GM23338 (cell line): ENCODE results near the gene GRK5. TPM values are rescaled to one million over a fixed set of nuclear protein-coding genes. Genes with fewer than 3 reads are reported as not detected.

Source experiments
- ATAC-seq: fragments of 200-7000 bp; cut with Tn5 transposase; 3 replicates; pipeline ENCODE4 v1.9.1; 2020
- DNase-seq: peaks from one replicate; pipeline ENCODE4 v3.0.0-alpha.2; 2015; ENCODE audit warnings: low spot score
- H2AFZ ChIP-seq: fragments of 200-600 bp; sonication (generic); 2 replicates; pipeline ENCODE4 v1.8.0; 2016; ENCODE audit warnings: antibody characterized with exemption, mild to moderate bottlenecking, moderate library complexity
- H3F3A ChIP-seq: fragments of 200-600 bp; sonication (generic); replicated peaks from 2 replicates; pipeline ENCODE4 v1.8.0; 2017; ENCODE audit warnings: antibody characterized with exemption, mixed run types, low read depth
- H3K27ac ChIP-seq: fragments of 200-600 bp; sonication (generic); 2 replicates; pipeline ENCODE4 v1.6.1; 2016; ENCODE audit warnings: low read depth
- H3K27me3 ChIP-seq: fragments of 200-600 bp; sonication (generic); 2 replicates; pipeline ENCODE4 v1.8.0; 2016; ENCODE audit warnings: mild to moderate bottlenecking, mixed run types, moderate library complexity; ENCODE audit not compliant: insufficient read depth
- H3K36me3 ChIP-seq: fragments of 200-600 bp; sonication (generic); 2 replicates; pipeline ENCODE4 v1.8.0; 2016; ENCODE audit warnings: mild to moderate bottlenecking; ENCODE audit not compliant: insufficient read depth
- H3K4me1 ChIP-seq: fragments of 200-600 bp; sonication (generic); 2 replicates; pipeline ENCODE4 v1.8.0; 2016; ENCODE audit warnings: mild to moderate bottlenecking, moderate library complexity; ENCODE audit not compliant: insufficient read depth
- H3K4me2 ChIP-seq: fragments of 200-600 bp; sonication (generic); 2 replicates; pipeline ENCODE4 v1.7.1; 2017; ENCODE audit warnings: mixed run types
- H3K4me3 ChIP-seq: fragments of 200-600 bp; sonication (generic); 2 replicates; pipeline ENCODE4 v1.6.1; 2016; ENCODE audit warnings: mixed run types
- H3K79me2 ChIP-seq: fragments of 200-600 bp; sonication (generic); replicated peaks from 2 replicates; pipeline ENCODE4 v1.8.0; 2017; ENCODE audit warnings: mild to moderate bottlenecking; ENCODE audit not compliant: insufficient read depth
- H3K9me2 ChIP-seq: fragments of 200-600 bp; sonication (generic); 2 replicates; pipeline ENCODE4 v1.8.0; 2017; ENCODE audit not compliant: insufficient read depth
- H4K20me1 ChIP-seq: fragments of 200-600 bp; sonication (generic); replicated peaks from 2 replicates; pipeline ENCODE4 v1.8.0; 2017; ENCODE audit warnings: mild to moderate bottlenecking; ENCODE audit not compliant: insufficient read depth
- H3K27ac Mint-ChIP-seq: 2 replicates; pipeline ENCODE4 v1.8.0; 2020; ENCODE audit warnings: inconsistent platforms, mild to moderate bottlenecking, moderate library complexity, mixed read lengths
- H3K27me3 Mint-ChIP-seq: 3 replicates; pipeline ENCODE4 v1.8.0; 2022; ENCODE audit warnings: low read depth, mild to moderate bottlenecking, moderate library complexity, mixed read lengths, inconsistent platforms; ENCODE audit not compliant: insufficient read depth, poor library complexity
- H3K36me3 Mint-ChIP-seq: 3 replicates; pipeline ENCODE4 v1.8.0; 2021; ENCODE audit warnings: low read depth, mild to moderate bottlenecking, inconsistent platforms, moderate library complexity, mixed read lengths
- H3K4me1 Mint-ChIP-seq: 3 replicates; pipeline ENCODE4 v1.8.0; 2020; ENCODE audit warnings: mild to moderate bottlenecking, inconsistent platforms, mixed read lengths
- H3K4me3 Mint-ChIP-seq: 3 replicates; pipeline ENCODE4 v1.8.0; 2021; ENCODE audit warnings: moderate library complexity, mild to moderate bottlenecking, inconsistent platforms, mixed read lengths
- H3K9me3 Mint-ChIP-seq: 3 replicates; pipeline ENCODE4 v1.8.0; 2020; ENCODE audit warnings: moderate library complexity, mild to moderate bottlenecking, inconsistent platforms, mixed read lengths
- EZH2 ChIP-seq: fragments of 200-600 bp; sonication (generic); IDR thresholded peaks from one replicate; pipeline ENCODE4 v1.8.0; 2017; ENCODE audit warnings: antibody characterized with exemption, mild to moderate bottlenecking, low read depth; ENCODE audit not compliant: unreplicated experiment
- JUNB ChIP-seq: IDR thresholded peaks from one replicate; pipeline ENCODE4 v1.6.1; 2016; ENCODE audit warnings: antibody characterized with exemption; ENCODE audit not compliant: unreplicated experiment
- REST ChIP-seq: IDR thresholded peaks from one replicate; pipeline ENCODE4 v1.6.1; 2018; ENCODE audit warnings: antibody characterized with exemption; ENCODE audit not compliant: unreplicated experiment
- STAT1 ChIP-seq: IDR thresholded peaks from one replicate; pipeline ENCODE4 v1.6.1; 2016; ENCODE audit warnings: antibody characterized with exemption; ENCODE audit not compliant: unreplicated experiment
- ZNF114 ChIP-seq: fragments of 250-450 bp; sonication (Bioruptor Pico); IDR thresholded peaks from 2 replicates; pipeline ENCODE4 v1.5.0; 2020; ENCODE audit warnings: mild to moderate bottlenecking, moderate library complexity
- ZNF331 ChIP-seq: fragments of 250-450 bp; sonication (Bioruptor Pico); IDR thresholded peaks from 2 replicates; pipeline ENCODE4 v1.5.0; 2020; ENCODE audit warnings: low read depth, mild to moderate bottlenecking, moderate library complexity
- ZNF462 ChIP-seq: fragments of 250-450 bp; sonication (Bioruptor Pico); IDR thresholded peaks from 2 replicates; pipeline ENCODE4 v1.5.0; 2020; ENCODE audit warnings: mild to moderate bottlenecking, moderate library complexity
- polyA plus RNA-seq: library from polyadenylated mRNA; unstranded; fragments of >200 nt; fragmentation: Nextera tagmentation; extraction: Ambion mirVana; gene quantifications from 2 replicates; pipeline ENCODE4 v1.2.1, GENCODE V29; 2016
- total RNA-seq: library from RNA; depleted of rRNA; stranded (reverse); fragments of >200 nt; shearing (Covaris generic); gene quantifications from 2 replicates; pipeline ENCODE4 v1.2.3, GENCODE V29; 2014
- TF ChIP-seq, protein P1 (sequence below), 2 experiments: fragments of 200-600 bp in 1 of 2; sonication (generic) in 1 of 2; conservative IDR thresholded peaks; 2 replicates each; pipeline versions ENCODE4 v1.5.1 to v1.6.1; 2016 to 2017; ENCODE audit warnings: antibody characterized with exemption in 2 of 2, low read depth in 2 of 2, mild to moderate bottlenecking in 2 of 2, moderate library complexity in 1 of 2

The GRK5 gene
- total and polyA plus RNA-seq, 2 experiments from 2014 or later = 0.53 to 2.0 TPM

DNA sequence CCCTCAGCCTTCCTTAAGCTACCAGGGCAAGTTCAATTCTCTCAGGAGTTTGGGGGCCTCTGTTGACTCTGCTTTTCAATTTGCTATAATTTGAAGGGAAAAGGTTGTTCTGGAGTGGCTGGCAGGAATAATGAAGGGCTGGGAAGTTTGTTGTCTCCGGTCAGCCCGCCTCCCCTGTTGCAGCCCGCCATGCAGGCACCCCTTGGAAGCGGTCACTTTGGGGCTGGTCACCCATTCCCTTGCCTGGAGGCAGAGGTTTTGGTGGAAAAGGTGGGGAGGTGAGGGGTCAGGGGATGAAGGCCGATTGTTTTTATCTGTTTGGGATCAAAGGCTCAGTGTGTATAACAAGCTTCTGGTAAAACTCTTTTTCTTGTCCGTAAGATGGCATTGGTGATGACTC lies 79.1 kb downstream of the GRK5 start (continued):
- TF ChIP-seq, protein P1, sequence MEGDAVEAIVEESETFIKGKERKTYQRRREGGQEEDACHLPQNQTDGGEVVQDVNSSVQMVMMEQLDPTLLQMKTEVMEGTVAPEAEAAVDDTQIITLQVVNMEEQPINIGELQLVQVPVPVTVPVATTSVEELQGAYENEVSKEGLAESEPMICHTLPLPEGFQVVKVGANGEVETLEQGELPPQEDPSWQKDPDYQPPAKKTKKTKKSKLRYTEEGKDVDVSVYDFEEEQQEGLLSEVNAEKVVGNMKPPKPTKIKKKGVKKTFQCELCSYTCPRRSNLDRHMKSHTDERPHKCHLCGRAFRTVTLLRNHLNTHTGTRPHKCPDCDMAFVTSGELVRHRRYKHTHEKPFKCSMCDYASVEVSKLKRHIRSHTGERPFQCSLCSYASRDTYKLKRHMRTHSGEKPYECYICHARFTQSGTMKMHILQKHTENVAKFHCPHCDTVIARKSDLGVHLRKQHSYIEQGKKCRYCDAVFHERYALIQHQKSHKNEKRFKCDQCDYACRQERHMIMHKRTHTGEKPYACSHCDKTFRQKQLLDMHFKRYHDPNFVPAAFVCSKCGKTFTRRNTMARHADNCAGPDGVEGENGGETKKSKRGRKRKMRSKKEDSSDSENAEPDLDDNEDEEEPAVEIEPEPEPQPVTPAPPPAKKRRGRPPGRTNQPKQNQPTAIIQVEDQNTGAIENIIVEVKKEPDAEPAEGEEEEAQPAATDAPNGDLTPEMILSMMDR (conservative IDR thresholded peaks at IDR 0.05; ENCODE audit: low read depth in 2 of 2) = no peak
- TF ChIP-seq JUNB = no peak

- Histone ChIP-seq H3K36me3 (no peaks in the 10 kb centered on the region), H3K27me3 (no peaks in the 10 kb centered on the region), H4K20me1 (no peaks in the 10 kb centered on the region), H3F3A (no peaks in the 10 kb centered on the region), H2AFZ (no peak overlapping the region), H3K27ac (no peak overlapping the region), H3K4me3 (no peak overlapping the region), H3K4me2 (no peak overlapping the region), H3K9me2 (no peaks in the 10 kb centered on the region), H3K79me2 (no peaks in the 10 kb centered on the region), H3K4me1 (no peaks in the 10 kb centered on the region)
- Mint-ChIP-seq H3K27me3 (peaks cover 8% of the 10 kb centered on the region), H3K4me1 (peaks cover 22% of the 10 kb centered on the region), H3K27ac (no peak overlapping the region), H3K9me3 (no peaks in the 10 kb centered on the region), H3K4me3 (no peak overlapping the region; the same call in 2 of the 3 replicates), H3K36me3 (no peaks in the 10 kb centered on the region; the same call in 2 of the 3 replicates)
- no peak for TF ChIP-seq STAT1
- no peak for TF ChIP-seq EZH2
- no peak for TF ChIP-seq ZNF331
- no peak for TF ChIP-seq REST
- TF ChIP-seq, protein P1 (conservative IDR thresholded peaks at IDR 0.05; ENCODE audit: low read depth in 2 of 2) = no peak
- no peak for TF ChIP-seq ZNF114 (CRISPR knock-in tag)
- TF ChIP-seq ZNF462 (CRISPR knock-in tag) = no peak
- TF ChIP-seq JUNB = no peak
- ATAC-seq (no peak), DNase-seq (no peak)
Observed at GRCh38 chr10:119286983-119287633, 79.7 kb downstream of the GRK5 start.
